Forelimb muscle (tissue), 1 donor: Measurements from ENCODE around the gene CD86. TPM values are rescaled to one million over a fixed set of nuclear protein-coding genes. Genes with fewer than 3 reads are reported as not detected.
"Not testable (repeated sequence)": the region's sequence is repeated elsewhere in the genome, so short reads cannot be mapped to it uniquely, and the experiment has no call there.

ENCODE experiments used
- DNase-seq: peaks from one replicate; pipeline ENCODE4 v3.0.0-alpha.2; 2013; ENCODE audit warnings: low read depth
- polyA plus RNA-seq: library from polyadenylated mRNA; unstranded; fragments of 120-200 nt; gene quantifications from one replicate; pipeline ENCODE4 v1.2.1, GENCODE V29; 2013; ENCODE audit not compliant: insufficient read length

The CD86 gene, protein sequence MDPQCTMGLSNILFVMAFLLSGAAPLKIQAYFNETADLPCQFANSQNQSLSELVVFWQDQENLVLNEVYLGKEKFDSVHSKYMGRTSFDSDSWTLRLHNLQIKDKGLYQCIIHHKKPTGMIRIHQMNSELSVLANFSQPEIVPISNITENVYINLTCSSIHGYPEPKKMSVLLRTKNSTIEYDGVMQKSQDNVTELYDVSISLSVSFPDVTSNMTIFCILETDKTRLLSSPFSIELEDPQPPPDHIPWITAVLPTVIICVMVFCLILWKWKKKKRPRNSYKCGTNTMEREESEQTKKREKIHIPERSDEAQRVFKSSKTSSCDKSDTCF
- 1.5 TPM for polyA plus RNA-seq

DNA sequence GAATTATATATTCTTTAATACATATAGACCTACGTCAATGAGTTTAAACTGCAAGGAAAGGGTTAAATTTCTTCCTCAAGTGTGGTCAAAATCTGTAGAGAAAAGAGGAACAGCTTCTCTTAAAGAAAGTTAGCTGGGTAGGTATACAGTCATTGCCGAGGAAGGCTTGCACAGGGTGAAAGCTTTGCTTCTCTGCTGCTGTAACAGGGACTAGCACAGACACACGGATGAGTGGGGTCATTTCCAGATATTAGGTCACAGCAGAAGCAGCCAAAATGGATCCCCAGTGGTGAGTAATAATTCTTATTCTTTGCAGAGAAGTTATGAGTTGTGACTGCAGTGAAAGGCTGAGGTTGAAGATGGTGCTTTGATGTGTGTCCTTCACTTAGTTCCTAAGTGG is at the start of gene CD86:
TSS of gene CD86 (plus strand) at position 148 of the 400 bp plus-strand sequence. CDS start at position 276, 128 bp downstream.
- DNase-seq, result no peak

DNA sequence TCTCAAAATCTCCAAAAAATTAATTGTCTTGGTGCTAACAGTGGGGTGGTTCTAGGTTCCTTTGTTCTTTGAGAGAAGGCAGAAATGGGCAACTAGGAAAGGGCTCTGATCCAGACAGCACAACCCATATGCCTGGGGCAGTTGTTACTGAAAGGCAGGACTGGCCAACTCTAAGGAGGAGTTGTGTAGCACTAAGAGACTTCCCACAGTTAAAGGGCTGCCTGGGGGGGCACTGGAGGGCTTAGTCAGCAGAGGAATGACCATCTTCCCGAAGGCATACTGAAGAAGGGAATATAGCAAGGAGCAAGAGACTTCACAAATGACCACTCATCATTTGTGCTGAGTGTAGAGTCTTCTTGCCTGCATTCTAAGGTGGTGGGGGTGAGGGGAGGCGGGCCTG is 48.9 kb upstream of the CD86 start:
- DNase-seq, result no peak

DNA sequence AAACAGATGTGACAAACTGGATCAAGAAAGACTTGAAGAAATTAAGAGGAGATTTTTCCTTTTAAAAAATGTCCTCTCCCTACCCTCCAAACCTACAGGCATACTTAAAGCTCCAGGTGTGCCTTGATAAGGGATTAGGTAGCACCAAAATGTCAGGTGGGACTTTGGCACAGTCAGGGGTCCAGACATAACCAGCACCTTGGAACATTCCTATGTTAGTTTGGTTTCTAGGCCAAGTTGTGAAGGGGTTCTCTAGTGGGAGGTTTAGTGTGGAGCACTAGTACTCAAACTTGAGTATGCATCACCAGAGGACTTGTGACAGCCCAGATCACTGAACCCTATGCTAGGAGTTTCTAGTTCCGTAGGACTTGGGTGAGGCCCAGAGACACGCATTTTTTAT is 47.0 kb upstream of the CD86 start:
- no peak for DNase-seq

DNA sequence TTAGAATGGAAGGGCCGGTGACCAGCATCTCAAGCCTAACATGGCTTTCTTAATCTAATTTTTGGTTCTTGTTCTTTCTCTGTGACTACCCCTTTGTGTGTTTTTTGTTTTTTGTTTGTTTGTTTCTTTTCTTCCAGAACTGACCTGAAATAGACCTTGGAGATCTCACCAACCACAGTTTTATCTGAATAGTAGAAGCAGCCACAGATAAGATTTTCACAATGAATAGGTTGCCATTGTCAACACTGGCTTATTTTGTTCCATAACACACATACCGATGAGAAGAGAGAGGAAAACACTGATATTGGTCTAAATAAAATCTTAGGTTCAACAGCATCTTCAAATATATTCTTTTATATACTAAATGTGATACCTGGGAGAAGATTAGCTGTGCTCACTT is 44.7 kb upstream of the CD86 start:
- no peak for DNase-seq

DNA sequence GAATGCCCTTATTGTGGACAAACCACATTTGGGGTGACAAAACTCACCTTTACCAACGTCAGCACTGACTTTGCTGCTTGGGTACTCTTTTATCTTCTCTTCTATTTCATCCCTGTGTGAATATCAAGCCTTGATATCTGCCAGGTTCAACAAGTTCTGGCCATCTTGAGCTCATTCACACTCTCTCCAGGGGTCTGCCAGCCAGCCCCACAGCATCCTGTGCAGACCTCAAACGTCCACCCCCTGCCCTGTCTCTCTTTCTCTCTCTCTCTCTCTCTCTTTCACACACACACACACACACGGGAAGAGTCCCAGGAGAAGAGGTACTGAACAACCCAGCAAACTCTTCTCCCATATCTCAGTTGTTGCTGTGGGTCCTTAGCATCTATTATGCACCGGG is 43.8 kb upstream of the CD86 start:
- no peak for DNase-seq

DNA sequence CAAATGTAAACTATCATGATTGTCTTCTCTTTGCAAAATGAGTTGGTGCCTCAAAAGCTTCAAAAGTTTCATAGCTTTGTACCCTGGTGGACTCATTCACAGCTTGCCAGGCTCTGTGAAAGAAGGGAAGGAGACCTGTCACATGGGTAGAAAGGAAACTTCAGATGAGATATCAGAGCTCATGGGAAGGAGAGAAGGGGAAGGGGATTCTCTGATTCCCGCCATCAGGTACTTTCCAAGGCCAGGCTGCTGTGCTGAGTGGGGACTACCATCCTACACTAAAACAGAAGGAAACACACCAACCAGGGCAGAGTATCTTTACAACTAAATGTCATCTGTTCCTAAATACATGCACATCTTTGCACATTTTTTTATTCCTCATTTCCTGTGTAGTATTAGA is 42.3 kb upstream of the CD86 start:
- DNase-seq, result no peak

DNA sequence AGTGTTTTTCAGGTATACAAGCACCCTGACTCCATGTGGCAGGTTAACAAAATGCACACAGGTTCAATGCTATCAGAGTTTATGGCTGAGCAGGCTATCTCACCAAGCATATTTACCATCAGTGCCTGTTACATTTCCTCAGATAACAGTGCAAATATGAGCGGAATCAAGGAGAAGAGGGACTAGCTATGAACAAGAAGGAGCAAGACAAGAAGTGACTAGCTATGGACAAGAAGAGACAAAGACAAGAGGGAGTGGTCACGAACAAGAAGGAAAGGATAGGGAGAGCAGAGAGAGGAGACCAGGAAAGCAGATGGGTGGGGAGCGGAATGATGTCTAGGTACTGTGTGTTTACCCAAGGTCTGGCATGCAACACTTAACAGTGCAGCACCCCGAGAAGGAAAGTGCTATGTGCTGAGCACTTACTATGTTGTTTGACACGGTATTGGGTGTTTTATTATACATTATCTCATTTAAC is 41.7 kb upstream of the CD86 start:
- no peak for DNase-seq

DNA sequence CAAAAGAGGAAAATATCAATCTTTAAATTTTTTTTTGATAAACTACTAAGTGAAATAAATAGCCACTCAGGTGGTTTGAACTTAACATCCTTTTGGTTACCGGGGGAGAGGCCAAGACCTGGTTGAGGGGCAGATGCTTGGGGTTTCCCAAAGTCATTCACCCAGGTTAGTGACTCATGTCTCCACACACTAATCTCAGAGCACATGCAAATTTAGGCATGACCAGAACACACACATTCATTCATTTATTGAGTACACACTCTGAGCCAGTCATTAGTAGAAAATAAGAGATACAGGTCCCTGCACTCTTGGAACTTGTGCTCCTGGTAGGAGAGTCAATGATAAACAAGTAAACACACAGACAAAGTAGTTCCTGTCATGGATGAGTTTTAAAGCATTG is 40.4 kb upstream of the CD86 start:
- no peak for DNase-seq

DNA sequence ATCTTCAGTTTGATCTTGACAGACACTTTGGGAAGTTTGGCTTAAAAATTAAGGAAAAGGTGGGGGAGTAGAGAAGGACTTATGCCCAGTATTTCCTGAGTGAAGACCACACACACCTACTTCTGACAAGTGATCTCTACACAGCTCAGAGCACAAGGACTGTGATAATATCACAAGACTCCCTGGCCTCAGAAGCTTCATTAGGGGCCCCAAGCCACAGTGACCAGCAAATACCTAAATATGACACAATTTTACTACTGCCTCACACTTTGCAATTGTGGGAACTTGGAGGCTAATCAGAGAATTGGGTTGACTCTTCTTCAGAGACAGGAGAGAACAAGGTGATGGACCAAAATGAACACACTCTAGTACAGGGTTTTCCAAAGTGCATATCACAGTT is 35.7 kb upstream of the CD86 start:
- DNase-seq, result no peak

DNA sequence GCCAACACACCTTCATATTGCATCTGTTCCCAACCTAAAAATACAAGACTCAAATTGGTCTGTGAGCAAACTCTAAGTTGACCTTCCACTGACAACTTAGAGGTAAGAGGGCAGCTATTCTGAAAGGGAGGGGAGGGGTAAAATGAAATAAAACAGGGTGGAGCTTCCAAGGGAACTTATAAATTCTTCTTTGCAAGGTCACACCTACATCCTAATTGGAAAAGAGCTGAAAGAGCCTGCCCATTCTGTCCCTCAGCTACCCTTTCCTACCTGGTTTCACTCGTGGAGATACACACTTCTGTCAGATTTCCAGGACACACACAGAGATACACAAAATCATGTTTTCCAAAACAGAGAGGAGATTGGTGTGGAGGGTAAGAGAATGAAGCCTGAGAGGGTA is 34.1 kb upstream of the CD86 start:
- no peak for DNase-seq

DNA sequence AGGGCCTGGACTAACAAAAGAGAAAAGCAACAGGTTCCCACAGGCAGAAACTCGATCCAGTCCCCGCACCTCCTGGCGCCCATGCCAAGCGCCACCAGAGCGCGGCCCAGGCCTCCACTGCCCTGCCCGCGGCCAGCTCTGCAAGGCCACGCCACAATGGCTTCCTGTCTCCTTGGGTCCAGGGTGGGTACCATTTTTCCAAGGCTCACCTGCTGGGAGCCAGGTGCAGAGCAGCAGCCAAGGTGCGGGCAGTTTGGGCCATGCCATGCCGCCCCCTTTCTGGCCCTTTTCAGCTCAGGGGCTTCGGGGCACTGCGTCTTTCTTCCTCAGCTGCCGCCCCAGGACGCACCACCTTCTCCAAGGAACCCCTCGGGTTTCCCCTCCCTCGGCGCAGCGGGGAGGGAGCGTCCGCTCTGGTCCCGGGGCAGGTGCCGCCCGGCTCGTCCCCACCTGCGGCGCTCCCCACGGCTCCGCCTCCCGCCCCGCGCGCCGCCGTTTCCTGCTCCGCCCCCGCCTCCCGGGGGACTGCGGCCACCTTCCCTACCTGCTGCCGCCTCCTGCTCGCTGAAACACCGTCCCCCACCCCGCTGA is 33.3 kb upstream of the CD86 start, which contains the start of gene ILDR1:
TSS of gene ILDR1 (minus strand) at position 437 of the 591 bp plus-strand sequence. CDS start at position 267, 170 bp downstream.
- DNase-seq, result no peak

DNA sequence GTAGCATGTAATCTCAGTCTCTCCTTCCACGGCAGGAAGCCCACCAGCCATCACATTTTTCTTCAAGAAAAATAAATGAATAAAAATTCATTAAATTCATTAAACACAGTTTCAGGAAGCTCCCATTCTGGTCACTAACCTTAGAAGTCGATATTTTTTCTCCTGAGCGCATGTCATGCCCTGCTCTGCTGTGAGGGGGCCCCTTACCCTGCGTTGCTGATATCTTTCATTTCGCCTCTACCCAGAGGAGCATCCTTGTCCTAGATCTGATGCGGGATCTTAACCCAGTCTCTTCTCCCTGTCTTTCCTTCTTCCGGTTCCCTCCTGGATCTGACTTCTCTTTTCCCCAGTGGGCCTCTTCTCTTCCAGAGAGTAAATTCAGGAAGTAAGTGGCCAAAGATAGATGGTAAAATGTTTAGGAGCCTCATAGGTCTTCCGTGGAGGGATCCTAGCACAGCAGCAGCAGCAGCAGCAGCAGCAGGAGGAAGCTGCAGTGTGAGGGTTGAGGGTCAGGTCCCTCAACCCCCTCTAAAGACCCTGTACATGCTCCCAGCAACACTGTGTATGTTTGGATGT is 31.7 kb upstream of the CD86 start:
- no peak for DNase-seq

DNA sequence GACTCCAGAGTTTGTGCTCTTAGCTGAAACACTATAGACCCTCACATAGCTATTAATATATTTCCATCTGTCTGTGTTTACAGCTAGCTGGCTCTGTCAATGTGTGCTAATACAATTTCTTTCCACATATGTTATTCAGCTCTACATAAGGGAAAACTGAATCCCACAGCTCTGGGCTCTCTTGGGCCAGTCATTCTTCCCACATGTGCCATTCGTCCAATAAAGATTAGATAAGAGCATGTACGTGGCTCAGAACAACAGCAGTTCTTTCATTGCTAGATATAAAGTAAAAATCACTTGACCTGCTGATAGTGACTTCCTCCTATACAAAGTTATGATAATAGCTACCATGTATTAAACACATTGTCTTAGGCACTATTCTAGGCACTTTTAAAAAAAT is 30.4 kb upstream of the CD86 start:
- no peak for DNase-seq

DNA sequence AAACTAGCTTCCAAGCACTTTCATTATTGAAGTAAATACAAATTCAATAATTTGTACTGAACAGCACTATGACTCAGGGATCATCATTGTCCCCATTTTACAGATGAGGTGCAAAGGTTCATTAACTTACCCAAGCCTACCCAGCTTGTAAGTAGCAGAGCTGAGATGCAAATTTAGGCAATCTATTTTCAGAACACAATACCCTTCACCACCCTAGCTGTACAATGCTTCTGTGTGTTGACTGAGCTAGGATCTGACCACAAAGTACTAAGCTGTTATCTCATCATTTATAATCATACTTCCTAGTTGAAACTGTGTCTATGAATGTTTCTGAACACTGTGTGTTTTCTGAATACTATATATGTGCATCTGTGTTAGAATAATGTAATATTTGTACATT is 29.9 kb upstream of the CD86 start:
- no peak for DNase-seq

DNA sequence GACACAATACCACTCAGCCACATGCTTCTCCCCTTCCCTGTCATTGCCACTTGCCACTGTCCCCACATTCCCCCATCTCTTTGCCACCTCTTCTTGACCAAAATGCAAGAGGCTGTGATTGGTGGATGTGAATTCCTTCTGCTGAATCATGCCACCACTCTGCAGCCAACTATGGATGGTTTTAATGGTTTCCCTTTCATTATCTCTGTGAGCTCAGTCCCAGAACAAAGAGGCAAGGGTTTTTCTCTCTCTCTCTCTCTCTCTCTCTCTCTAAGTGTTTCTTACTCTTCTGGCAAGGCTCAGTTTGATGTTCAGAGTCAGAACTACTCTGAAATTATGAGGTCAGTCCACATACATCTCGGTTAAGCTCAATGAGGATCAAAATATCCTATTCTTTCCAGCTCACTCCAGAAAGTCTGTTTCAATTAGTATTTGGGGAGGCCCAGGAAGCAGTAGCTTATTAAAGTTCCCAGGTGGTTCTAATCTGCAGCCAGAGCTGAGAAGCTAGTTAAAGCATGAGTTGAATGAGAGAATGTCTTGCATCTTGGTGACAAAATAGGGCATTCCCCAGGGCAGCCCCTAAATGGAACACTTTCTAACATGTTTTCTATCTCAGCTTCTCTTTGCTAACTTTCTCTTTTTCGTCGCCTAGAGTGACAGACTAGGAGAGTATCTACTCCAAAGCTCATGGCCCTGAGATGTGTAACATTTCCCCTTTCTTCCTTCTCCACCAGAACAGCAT is 24.6 kb upstream of the CD86 start:
- DNase-seq, result no peak

DNA sequence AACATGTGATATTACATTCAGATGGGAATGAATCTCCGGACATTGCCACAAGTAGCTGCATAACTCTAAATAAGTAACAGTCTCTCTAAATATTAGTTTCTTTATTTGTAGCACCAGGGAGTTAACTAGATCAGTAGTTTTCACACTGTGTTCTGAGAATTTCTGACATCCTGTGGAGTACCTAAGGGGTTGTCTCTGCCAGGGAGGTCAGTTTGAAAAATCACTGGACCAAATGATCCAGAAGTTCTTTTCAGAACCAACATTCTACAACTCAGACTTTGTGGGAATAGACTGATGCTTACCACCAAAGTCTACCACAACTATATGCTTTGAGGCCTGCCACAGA is 24.1 kb upstream of the CD86 start:
- DNase-seq, result no peak

DNA sequence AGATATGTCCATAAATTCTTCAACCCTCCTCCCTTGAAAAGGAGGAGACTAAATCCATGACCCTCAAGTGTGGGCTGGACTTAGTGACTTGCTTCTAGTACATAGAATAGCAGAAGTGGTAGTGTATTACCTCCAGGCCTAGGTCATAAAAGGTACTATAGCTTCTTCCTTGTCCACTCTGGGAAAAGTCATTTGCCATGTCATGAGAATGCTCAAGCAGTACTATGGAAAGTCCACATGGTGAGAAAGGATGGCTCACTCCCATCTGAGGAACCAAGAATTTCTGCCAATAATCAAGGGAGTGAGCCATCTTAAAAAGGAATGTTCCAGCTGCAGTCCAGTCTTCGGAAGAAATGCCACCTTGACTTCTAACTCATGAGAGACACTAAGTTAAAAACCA is 22.6 kb upstream of the CD86 start:
- no peak for DNase-seq

DNA sequence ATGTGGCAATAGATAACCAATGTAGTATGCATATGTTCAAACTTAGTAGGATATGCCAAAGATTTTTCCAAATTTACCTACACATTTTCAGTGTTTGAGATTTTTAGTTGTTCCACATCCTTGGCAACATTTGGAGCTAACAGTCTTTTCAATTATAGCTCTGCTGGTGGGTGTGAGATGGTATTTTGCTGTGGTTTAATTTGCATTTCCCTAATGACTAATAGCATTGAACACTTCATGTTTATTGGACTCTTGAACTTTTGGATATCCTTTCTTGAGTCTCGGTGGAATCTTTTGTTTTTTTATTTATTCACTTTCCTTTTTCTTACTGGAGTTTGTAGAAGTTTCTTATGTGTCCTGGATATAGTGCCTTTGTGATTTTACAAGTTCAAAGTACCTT is 22.1 kb upstream of the CD86 start:
- no peak for DNase-seq

DNA sequence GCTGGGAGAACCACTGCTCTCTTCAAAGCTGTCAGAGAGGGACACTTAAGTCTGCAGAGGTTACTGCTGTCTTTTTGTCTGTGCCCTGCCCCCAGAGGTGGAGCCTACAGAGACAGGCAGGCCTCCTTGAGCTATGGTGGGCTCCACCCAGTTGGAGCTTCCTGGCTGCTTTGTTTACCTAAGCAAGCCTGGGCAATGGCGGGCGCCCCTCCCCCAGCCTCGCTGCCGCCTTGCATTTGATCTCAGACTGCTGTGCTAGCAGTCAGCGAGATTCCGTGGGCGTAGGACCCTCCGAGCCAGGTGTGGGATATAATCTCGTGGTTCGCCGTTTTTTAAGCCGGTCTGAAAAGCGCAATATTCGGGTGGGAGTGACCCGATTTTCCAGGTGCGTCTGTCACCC is 7.9 kb upstream of the CD86 start:
- not testable (repeated sequence) for DNase-seq

DNA sequence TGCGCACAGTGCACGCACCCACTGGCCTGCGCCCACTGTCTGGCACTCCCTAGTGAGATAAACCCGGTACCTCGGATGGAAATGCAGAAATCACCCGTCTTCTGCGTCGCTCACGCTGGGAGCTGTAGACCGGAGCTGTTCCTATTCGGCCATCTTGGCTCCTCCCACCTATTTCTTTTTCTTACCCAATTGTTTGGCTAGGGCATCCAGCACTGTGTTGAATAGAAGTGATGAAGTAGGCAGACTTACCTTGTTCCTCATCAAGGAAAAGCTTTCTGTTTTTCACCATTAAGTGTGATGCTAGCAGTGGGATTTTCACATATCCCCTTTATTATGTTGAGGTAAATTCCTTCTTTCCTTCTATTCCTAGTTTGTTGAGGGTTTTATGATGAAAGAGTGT is 7.4 kb upstream of the CD86 start:
- not testable (repeated sequence) for DNase-seq

DNA sequence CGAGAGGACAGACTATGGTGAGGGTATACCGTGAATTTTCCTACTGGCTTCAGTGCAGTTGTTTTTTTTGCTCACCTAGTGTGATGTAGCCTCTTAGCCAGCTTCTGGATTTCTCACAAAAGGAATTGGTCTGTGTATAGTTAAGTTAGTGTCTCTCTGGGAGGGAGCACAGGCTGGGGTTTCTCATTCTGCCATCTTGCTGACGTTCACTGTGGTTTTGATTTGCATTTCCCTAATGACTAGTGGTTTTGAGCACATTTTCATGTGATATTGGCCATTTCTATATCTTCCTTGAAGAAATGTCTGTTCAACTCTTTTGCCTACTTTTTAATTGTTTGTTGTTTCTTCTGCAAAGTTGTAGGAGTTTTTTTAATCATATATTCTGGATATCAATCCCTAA is 2.2 kb upstream of the CD86 start:
- no peak for DNase-seq

DNA sequence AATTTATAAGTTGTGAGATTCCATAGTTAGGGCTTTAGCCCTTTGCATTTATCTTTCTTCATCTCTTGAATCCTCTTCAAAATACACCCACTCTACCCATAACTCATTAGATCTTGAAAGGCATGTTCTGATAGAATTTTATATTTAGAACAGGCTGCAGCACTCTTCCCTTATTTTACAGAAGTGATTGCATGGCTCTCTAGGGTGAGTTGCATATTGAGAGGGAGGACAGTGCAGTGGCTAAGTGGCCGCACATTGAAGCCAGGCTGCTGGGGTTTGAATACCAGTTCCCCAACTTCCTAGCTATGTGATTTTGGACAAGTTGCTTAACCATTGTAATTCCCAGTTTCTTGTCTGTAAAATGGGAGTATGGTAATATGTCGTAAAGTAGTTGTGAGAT is 2.5 kb downstream of the CD86 start:
- DNase-seq, result no peak

DNA sequence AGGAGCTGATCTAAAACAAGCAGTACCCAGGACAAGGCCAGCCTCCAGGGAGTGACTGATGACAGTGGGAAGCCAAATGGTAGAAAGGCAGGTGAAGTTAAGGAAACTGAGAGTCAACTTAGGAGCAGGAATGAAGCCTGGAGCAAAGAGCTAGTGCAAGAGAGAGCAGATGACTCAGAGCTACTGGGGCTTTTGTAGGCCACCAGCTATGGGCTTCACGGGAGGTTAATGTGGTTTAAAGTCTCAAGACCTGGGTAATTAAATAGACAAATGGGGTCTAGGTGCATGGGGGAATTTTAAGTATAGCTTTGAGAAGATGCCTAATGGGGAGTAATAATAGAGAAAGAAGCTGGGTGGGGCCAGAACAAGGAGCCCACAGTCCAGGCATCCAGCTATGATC is 3.1 kb downstream of the CD86 start:
- DNase-seq, result no peak
